NCI-H187 (cell line): ENCODE data around the gene COL10A1.
"Not testable (repeated sequence)": the region's sequence is repeated elsewhere in the genome, so short reads cannot be mapped to it uniquely, and the experiment has no call there.

Experiments used
- DNase-seq, 2 experiments: peaks; one replicate each; lab custom pipeline; 2025; lab: John Stamatoyannopoulos, UW

COL10A1 gene

GRCh38 chr6:116120430-116120829, 5.5 kb downstream of the COL10A1 start:
- DNase-seq = no peak

- no peak for DNase-seq
Measured at GRCh38 chr6:116118608-116119007, 7.3 kb downstream of the COL10A1 start.

GRCh38 chr6:116115781-116116180, 10.2 kb downstream of the COL10A1 start:
- DNase-seq = no peak

GRCh38 chr6:116113386-116113785, 12.5 kb downstream of the COL10A1 start:
- no peak for DNase-seq

GRCh38 chr6:116111552-116112528, 14.1 kb downstream of the COL10A1 start:
- DNase-seq = no peak

- no peak for DNase-seq
Measured at GRCh38 chr6:116108836-116109235, 17.1 kb downstream of the COL10A1 start.

GRCh38 chr6:116106146-116106545, 19.8 kb downstream of the COL10A1 start:
- DNase-seq = no peak

GRCh38 chr6:116105247-116105646, 20.7 kb downstream of the COL10A1 start:
- DNase-seq = no peak

- DNase-seq = no peak
Measured at GRCh38 chr6:116104636-116105035, 21.3 kb downstream of the COL10A1 start.

- DNase-seq = no peak
Measured at GRCh38 chr6:116102873-116103272, 23.1 kb downstream of the COL10A1 start.

- no peak for DNase-seq
Measured at GRCh38 chr6:116101790-116102189, 24.1 kb downstream of the COL10A1 start.

- DNase-seq = peak in 1 of 2 experiments; percentile 23
Measured at GRCh38 chr6:116101302-116101718, 24.6 kb downstream of the COL10A1 start.

GRCh38 chr6:116100419-116101301, 25.3 kb downstream of the COL10A1 start, which contains the start of gene NT5DC1:
Gene NT5DC1 (plus strand): TSS chr6:116100853. CDS start chr6:116100931, 78 bp downstream.
- peak; percentile 62 to 69 for DNase-seq

GRCh38 chr6:116099036-116099435, 26.9 kb downstream of the COL10A1 start:
- no peak for DNase-seq

- DNase-seq = no peak
Measured at GRCh38 chr6:116096979-116097816, 28.7 kb downstream of the COL10A1 start.

- not testable (repeated sequence) for DNase-seq
Measured at GRCh38 chr6:116096048-116096759, 29.7 kb downstream of the COL10A1 start.

GRCh38 chr6:116094041-116094440, 31.9 kb downstream of the COL10A1 start:
- no peak for DNase-seq

- no peak for DNase-seq
Measured at GRCh38 chr6:116090251-116090650, 35.7 kb downstream of the COL10A1 start.

GRCh38 chr6:116088946-116089345, 37.0 kb downstream of the COL10A1 start:
- DNase-seq = no peak

GRCh38 chr6:116087437-116088027, 38.4 kb downstream of the COL10A1 start:
- no peak for DNase-seq
